ENCODE data around the gene FBXO33.

FBXO33 gene

DNA sequence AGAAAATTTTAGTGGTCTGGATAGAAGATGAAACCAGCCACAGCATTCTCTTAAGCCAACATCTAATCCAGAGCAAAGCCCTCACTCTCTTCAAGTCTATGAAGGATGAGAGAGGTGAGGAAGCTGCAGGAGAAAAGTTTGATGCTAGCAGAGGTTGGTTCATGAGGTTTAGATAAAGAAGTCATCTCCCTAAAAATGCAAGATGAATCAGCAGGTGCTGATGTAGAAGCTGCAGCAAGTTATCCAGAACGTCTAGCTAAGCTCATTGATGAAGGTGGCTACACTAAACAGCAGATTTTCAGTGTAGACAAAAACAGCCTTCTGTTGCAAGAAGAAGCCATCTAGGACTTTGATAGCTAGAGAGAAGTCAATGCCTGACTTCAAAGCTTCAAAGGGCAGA is 48.5 kb downstream of the FBXO33 start:
- no peak for DNase-seq (ENCODE audit: low spot score)
- no peak for TF ChIP-seq CTCF (IDR thresholded peaks at IDR 0.05; ENCODE audit: extremely low read depth, missing control alignments)

DNA sequence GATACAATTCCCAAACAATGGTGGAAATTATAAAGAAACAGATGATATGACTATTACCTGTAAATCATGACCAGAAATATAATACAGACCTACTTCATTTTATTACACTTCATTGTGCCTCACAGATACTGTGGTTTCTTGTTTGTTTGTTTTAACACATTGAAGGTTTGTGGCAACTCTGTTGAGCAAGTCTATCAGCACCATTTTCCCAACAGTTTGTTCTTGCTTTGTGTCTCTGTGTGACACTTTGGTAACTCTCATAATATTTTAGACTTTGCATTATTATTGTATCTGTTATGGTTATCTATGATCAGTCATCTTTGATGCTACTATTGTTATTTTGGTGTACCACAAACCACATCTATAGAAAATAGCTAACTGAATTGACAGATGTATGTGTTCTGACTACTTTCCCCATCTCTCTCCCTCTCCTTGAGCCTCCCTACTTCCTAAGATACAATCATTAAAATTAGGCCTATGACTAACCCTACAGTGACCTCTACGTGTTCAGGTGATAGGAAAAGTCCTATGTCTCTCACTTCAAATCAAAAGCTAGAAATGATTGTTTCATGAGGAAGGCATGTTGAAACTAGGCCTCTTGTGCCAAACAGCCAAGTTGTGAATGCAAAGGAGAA is 49.1 kb downstream of the FBXO33 start:
- no peak for TF ChIP-seq CTCF (IDR thresholded peaks at IDR 0.05; ENCODE audit: extremely low read depth, missing control alignments)
- DNase-seq (ENCODE audit: low spot score) = no peak

DNA sequence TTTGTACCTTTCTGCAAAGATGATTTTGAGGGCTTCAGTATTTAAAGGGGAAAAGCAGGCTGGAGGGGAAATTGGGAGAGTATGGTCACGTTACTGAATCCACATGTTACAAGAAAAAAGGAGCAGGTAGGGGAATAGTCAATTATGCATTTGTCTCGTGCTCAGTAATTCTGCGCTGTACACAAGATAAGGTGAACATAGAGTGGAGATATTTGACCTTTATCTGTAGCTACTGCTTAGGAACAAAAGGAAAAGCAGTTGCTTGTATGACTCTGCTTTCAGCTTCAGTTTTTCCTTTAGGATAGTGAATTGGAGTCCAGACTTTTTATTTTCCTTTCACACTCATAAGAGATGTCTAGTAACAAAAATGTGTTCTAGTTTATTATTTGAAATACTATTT is 49.8 kb downstream of the FBXO33 start:
- DNase-seq (ENCODE audit: low spot score) = no peak
- TF ChIP-seq CTCF (IDR thresholded peaks at IDR 0.05; ENCODE audit: extremely low read depth, missing control alignments) = no peak

- no peak for TF ChIP-seq CTCF (IDR thresholded peaks at IDR 0.05; ENCODE audit: extremely low read depth, missing control alignments)
- no peak for DNase-seq (ENCODE audit: low spot score)
Observed at GRCh38 chr14:39381366-39381765, 50.9 kb downstream of the FBXO33 start.

- no peak for DNase-seq (ENCODE audit: low spot score)
- no peak for TF ChIP-seq CTCF (IDR thresholded peaks at IDR 0.05; ENCODE audit: extremely low read depth, missing control alignments)
Observed at GRCh38 chr14:39376667-39377403, 55.4 kb downstream of the FBXO33 start.

GRCh38 chr14:39374851-39375250 is 57.4 kb downstream of the FBXO33 start:
- TF ChIP-seq CTCF (IDR thresholded peaks at IDR 0.05; ENCODE audit: extremely low read depth, missing control alignments) = no peak
- DNase-seq (ENCODE audit: low spot score) = no peak

GRCh38 chr14:39372656-39373055 is 59.6 kb downstream of the FBXO33 start:
- DNase-seq (ENCODE audit: low spot score) = no peak
- TF ChIP-seq CTCF (IDR thresholded peaks at IDR 0.05; ENCODE audit: extremely low read depth, missing control alignments) = no peak

Measured in GM20000 (cell line).